Stimulated activated CD8-positive, alpha-beta memory T cell treated with anti-CD3 and anti-CD28 coated beads, Interleukin-7, amount 100 ng/mL, for 48 hours (primary cell): ENCODE measurements around the gene ERFE.

Experiments
- DNase-seq, 2 donors: peaks; one replicate each; pipeline ENCODE4 v3.0.0-alpha.2; 2020; ENCODE audit warnings: low read depth in 1 of 2; ENCODE audit errors: extremely low read depth in 1 of 2

Gene ERFE

GRCh38 chr2:238138331-238139195 lies 20.2 kb upstream of the ERFE start, which contains the start of gene KLHL30:
Gene KLHL30, plus strand, starts transcription at chr2:238138668. Its CDS starts 2,087 bp downstream, at chr2:238140755.
- no peak for DNase-seq

- no peak for DNase-seq
Observed at GRCh38 chr2:238139196-238140039, 19.4 kb upstream of the ERFE start.

GRCh38 chr2:238140040-238140439 lies 18.7 kb upstream of the ERFE start:
- no peak for DNase-seq

DNA sequence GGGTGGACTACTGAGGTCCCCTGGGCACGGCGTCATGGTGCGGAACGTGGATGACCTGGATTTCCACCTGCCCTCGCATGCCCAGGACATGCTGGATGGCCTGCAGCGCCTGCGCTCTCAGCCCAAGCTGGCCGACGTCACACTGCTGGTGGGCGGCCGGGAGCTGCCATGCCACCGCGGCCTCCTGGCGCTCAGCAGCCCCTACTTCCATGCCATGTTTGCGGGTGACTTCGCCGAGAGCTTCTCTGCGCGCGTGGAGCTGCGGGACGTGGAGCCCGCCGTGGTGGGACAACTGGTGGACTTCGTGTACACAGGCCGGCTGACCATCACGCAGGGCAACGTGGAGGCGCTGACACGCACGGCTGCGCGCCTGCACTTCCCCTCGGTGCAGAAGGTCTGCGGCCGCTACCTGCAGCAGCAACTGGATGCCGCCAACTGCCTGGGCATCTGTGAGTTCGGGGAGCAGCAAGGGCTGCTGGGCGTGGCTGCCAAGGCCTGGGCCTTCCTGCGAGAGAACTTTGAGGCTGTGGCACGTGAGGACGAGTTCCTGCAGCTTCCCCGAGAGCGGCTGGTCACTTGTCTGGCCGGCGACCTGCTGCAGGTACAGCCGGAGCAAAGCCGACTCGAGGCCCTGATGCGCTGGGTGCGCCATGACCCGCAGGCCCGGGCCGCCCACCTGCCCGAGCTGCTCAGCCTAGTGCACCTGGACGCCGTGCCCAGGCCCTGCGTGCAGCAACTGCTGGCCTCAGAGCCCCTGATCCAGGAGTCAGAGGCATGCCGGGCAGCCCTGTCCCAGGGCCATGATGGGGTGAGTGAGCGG lies 17.8 kb upstream of the ERFE start:
- DNase-seq, result no peak

- DNase-seq, result no peak
Observed at GRCh38 chr2:238141541-238142318, 17.0 kb upstream of the ERFE start.

- DNase-seq, result no peak
Observed at GRCh38 chr2:238142382-238143205, 16.2 kb upstream of the ERFE start.

DNA sequence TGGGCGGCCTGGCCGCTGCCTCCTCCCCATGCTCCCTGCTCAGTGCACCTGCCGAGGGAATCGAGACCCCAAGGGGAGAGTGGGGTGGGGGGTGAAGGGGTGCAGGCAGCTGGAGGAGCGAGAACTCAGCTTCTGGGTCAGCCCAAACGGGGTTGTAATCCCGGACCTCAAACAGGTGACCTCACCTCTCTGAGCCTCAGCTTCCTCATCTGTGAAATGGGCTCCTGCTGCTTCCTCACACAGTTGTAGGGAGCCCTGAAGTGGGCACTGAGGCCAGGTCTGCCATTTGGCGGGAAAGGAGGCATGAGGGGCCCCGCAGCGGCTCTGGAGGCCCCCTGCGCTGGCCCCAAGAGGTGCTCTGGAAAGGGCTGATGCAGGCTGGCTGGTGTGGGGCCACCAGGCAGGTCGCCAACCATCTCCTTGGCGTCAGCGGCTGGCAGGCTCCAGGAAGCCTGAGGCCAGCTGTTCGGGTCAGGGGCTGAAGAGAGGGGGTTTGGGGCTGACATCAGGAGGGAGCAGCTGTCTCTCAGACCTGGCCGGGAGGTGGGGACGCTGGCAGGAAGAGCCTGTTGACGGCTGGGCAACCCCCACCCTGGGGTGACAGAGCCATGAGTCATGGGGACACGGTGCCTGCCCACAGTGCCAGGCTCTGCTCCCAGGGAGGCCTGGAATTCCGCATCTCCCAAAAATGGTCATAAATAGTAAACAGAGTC lies 15.4 kb upstream of the ERFE start:
- DNase-seq, result no peak

- no peak for DNase-seq
Observed at GRCh38 chr2:238144262-238144661, 14.5 kb upstream of the ERFE start.

DNA sequence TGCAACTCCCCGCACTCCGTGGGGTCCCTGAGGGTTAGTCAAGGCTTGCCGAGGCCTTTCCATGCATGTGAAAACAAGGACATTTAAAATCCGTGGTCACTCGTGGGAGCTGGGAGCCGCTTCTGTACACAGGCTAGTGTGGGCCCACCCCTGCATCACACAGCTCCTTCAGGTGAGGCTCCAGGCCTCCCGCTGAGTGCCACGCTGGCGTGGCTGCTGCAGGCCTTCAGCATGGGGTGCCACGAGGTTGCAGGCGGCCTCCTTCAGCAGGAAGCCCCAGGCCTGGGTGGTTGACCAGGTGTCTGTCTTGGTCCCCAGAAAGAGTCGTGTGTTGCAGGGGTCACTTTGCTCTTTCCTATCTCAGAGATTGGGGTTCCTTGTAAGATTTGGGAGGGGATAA lies 13.7 kb upstream of the ERFE start:
- no peak for DNase-seq

DNA sequence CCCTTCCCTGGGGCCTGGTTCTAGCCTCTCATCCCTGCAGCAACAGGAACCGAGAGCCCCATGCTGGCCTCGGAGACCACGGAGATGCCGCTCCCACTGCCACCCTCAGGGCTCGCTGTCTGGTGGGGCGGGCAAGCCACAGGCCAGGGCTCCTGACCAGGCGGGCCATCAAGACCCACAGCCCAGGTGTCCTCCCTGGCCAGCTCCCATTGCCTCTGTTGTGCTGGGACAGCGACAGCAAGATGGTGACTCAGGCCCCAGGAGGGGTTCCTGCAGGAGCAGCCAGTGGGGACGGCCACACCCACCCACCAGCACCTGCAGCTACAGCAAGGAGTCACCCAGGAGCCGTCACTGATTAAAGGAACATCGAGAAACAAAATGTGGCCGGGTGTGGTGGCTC lies 12.9 kb upstream of the ERFE start:
- no peak for DNase-seq

- DNase-seq, result no peak
Observed at GRCh38 chr2:238146884-238147544, 11.8 kb upstream of the ERFE start.

DNA sequence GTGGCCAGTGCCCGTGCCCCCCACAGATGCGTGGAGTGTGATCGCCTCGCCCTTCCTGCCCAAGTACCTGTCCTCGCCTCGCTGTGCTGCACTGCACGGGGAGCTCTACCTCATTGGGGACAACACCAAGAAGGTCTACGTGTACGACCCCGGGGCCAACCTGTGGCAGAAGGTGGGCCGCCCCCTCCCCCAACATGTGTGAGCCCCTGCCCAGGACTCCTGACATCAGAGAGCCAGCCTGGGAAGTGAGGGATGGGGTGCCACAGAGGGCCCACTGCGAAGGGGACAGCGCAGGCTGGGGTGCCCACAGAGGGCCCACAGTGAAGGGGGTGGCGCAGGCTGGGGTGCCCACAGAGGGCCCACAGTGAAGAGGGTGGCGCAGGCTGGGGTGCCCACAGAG lies 9.8 kb upstream of the ERFE start:
- DNase-seq, result no peak

DNA sequence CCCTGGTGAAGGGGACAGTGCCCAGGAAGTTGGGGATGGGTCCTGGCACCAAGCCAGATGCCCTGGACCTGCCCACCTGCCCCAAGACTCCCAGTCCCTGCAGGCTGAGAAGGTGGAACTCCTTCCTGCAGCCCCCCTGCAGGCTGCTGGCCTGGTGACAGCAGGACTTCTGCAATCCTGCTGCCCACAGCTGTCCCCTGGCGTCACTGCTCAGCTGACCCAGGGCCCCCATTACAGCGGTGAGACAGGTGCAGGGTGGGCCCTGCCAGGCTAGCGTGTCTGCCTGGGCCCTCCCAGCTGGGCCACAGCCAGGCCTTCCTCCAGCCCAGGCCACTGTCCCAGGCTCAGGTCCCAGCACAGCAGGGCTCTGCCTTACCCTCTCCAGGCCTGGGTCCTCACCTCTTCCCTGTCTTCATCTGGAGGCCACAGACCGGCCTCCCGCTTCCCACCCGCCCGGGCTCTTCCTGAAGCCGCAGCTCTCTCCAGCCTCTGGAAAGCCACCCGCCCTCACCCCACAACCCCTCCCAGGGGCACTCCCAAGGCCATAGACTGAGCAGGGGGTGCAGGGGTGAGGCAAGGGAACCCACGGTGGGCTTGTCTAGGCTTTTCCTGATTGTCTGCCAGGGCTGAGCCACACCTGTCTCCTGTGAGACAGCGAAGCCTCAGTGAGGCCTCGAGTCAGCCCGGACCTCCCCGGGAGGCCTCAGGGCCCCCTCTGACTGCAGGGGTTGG lies 8.8 kb upstream of the ERFE start:
- DNase-seq, result no peak

DNA sequence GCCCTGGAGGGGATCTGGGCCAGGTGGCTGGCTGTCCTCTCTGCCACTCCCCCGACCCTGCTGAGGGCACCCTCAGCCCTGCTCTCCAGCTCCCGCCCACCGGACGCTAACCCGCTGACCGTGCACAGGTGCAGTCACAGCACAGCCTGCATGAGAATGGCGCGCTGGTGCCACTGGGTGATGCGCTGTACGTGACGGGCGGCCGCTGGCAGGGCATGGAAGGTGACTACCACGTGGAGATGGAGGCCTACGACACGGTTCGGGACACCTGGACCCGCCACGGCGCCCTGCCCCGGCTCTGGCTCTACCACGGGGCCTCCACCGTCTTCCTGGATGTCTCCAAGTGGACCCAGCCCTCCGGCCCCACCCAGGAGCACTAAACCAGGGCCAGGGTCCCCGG lies 8.1 kb upstream of the ERFE start:
- no peak for DNase-seq

DNA sequence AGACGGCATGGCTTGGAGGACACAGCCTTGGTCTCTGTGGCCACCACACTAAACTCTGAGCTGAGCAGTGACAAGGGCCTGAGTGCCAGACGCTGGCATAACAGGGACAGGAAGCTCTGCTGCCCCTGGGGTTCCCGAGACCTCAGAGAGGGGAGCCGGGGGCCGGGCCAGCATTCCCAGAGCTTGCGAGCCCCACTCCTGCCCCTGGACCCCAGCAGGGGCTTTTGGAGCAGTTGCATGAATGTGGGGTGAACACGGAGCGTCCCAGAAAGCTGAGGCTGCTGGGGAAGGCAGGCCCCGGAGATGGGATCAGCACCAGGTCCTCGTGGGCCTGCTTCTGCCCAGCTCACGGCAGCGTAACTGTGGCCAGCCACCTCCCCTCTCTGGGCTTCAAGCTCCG lies 7.6 kb upstream of the ERFE start:
- no peak for DNase-seq

GRCh38 chr2:238151628-238152235 lies 7.0 kb upstream of the ERFE start:
- DNase-seq, result no peak
